Measurements from ENCODE around the gene UBE2C. TPM values are rescaled to one million over a fixed set of nuclear protein-coding genes. Genes with fewer than 3 reads are reported as not detected.

Gene UBE2C
- total RNA-seq, 4 donors from 2014 or later, result 0.45 to 5.8 (median 2.6) TPM; not detected in 1

GRCh38 chr20:45848969-45849582, 36.6 kb downstream of the UBE2C start:
- DNase-seq, result no peak
- intact Hi-C loops (cut with DNase I), result no loop called here
- peaks cover 13 to 35% of the 10 kb centered on the region in 2 donors for H3K36me3 ChIP-seq
- WGBS, 2 donors, result 95 to 96% methylated on average over 8 of the region's 8 CpGs
- H3K27me3 ChIP-seq, result no peaks in the 10 kb centered on the region
- H3K4me3 ChIP-seq (replicated peaks in 1 of 3), result no peak overlapping the region
- no peak for TF ChIP-seq POLR2A (IDR thresholded peaks at IDR 0.05)
- TF ChIP-seq, protein P1, sequence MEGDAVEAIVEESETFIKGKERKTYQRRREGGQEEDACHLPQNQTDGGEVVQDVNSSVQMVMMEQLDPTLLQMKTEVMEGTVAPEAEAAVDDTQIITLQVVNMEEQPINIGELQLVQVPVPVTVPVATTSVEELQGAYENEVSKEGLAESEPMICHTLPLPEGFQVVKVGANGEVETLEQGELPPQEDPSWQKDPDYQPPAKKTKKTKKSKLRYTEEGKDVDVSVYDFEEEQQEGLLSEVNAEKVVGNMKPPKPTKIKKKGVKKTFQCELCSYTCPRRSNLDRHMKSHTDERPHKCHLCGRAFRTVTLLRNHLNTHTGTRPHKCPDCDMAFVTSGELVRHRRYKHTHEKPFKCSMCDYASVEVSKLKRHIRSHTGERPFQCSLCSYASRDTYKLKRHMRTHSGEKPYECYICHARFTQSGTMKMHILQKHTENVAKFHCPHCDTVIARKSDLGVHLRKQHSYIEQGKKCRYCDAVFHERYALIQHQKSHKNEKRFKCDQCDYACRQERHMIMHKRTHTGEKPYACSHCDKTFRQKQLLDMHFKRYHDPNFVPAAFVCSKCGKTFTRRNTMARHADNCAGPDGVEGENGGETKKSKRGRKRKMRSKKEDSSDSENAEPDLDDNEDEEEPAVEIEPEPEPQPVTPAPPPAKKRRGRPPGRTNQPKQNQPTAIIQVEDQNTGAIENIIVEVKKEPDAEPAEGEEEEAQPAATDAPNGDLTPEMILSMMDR (IDR thresholded peaks at IDR 0.05), result no peak
- H3K27ac ChIP-seq, result no peak overlapping the region
- H3K4me1 ChIP-seq, result no peaks in the 10 kb centered on the region
- H3K9me3 ChIP-seq, result no peaks in the 10 kb centered on the region

DNA sequence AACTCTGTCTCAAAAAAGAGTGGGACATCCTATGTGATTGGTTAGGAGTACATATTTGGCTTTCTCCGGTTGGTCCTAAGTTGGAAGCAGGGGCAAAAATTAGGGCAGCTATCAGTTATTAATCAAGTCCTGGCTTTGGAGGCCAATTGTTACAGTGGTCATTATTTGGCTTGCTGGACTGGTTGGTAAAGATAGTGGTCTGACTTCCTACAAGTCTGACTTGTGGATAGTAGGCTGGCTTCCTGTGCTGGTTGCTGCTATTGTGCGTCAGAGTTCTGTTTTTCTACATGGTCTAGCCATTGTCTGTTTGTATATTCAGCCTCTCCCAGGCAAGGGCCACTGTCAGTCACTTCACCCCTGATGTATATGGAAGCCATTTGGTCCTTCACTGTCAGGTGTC, 37.8 kb downstream of the UBE2C start:
- WGBS, 2 donors, result 93 to 100% methylated on average over 2 of the region's 2 CpGs
- H3K36me3 ChIP-seq, result peaks cover 7 to 27% of the 10 kb centered on the region in 2 donors

DNA sequence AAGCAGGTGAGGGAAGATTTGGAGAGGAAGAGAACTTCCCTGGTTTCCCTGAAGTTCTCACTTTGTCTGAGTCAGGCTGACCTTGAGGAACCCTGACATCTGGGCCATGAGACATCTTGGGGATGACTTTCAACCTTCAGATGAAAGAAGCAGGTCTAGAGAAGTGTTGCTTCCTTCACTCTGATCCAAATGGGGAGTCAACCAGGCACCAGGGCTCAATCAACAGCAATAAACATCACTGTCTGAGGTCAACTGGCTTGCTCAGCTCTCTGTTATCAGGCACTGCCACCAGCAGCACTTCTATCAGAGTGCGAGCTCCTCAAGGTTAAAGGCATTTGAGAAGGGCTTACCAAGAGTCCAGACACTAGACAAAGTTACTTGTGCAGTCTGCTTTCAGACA, 38.5 kb downstream of the UBE2C start:
- intact Hi-C loops (cut with DNase I), result no loop called here
- DNase-seq, result no peak
- no peak for TF ChIP-seq POLR2A (IDR thresholded peaks at IDR 0.05)
- Histone ChIP-seq H3K9me3 (no peaks in the 10 kb centered on the region), H3K4me3 (replicated peaks in 1 of 3) (no peak overlapping the region), H3K4me1 (peaks cover 5 to 13% of the 10 kb centered on the region in 2 donors), H3K27me3 (no peaks in the 10 kb centered on the region), H3K36me3 (peaks cover 6 to 21% of the 10 kb centered on the region in 2 donors), H3K27ac (no peak overlapping the region)
- 88 to 94% methylated on average over 1 of the region's 1 CpG for WGBS, 2 donors

More for the DNA sequence above, 37.8 kb downstream of the UBE2C start:
- H3K4me1 ChIP-seq, result peaks cover 0 to 6% of the 10 kb centered on the region in 2 donors
- no peaks in the 10 kb centered on the region for H3K9me3 ChIP-seq
- intact Hi-C loops (cut with DNase I), result no loop called here
- TF ChIP-seq, protein P1 (IDR thresholded peaks at IDR 0.05), result no peak
- TF ChIP-seq POLR2A (IDR thresholded peaks at IDR 0.05), result no peak
- no peak overlapping the region for H3K4me3 ChIP-seq (replicated peaks in 1 of 3)
- H3K27ac ChIP-seq, result no peak overlapping the region
- H3K27me3 ChIP-seq, result no peaks in the 10 kb centered on the region
- DNase-seq, result no peak

- Histone ChIP-seq H3K4me1 (peaks cover 10 to 19% of the 10 kb centered on the region in 2 donors), H3K9me3 (no peaks in the 10 kb centered on the region), H3K4me3 (replicated peaks in 1 of 3) (no peak overlapping the region), H3K27me3 (no peaks in the 10 kb centered on the region), H3K36me3 (peaks cover under 1 to 15% of the 10 kb centered on the region in 2 donors), H3K27ac (no peak overlapping the region)
- TF ChIP-seq, protein P1 (IDR thresholded peaks at IDR 0.05), result no peak
- no peak for TF ChIP-seq POLR2A (IDR thresholded peaks at IDR 0.05)
- DNase-seq, result no peak
- intact Hi-C loops (cut with DNase I), result no loop called here
Measured at GRCh38 chr20:45851501-45851900, 39.1 kb downstream of the UBE2C start.

- Histone ChIP-seq H3K36me3 (peaks cover 0 to 10% of the 10 kb centered on the region in 2 donors), H3K4me1 (peaks cover 10 to 20% of the 10 kb centered on the region in 2 donors)
- 89 to 99% methylated on average over 6 of the region's 6 CpGs for WGBS, 2 donors
Measured at GRCh38 chr20:45852326-45852725, 39.9 kb downstream of the UBE2C start.

More at GRCh38 chr20:45852326-45852725, 39.9 kb downstream of the UBE2C start:
- no peak overlapping the region for H3K4me3 ChIP-seq (replicated peaks in 1 of 3)
- TF ChIP-seq, protein P1 (IDR thresholded peaks at IDR 0.05), result no peak
- TF ChIP-seq POLR2A (IDR thresholded peaks at IDR 0.05), result no peak
- H3K27ac ChIP-seq, result no peak overlapping the region
- intact Hi-C loops (cut with DNase I), result no loop called here
- no peaks in the 10 kb centered on the region for H3K27me3 ChIP-seq
- no peak for DNase-seq
- H3K9me3 ChIP-seq, result no peaks in the 10 kb centered on the region

Data from thyroid gland (tissue), 4 donors.